ENCODE data around the gene ZDHHC11.
"Not testable (repeated sequence)": the region's sequence is repeated elsewhere in the genome, so short reads cannot be mapped to it uniquely, and the experiment has no call there.

ZDHHC11 gene

DNA sequence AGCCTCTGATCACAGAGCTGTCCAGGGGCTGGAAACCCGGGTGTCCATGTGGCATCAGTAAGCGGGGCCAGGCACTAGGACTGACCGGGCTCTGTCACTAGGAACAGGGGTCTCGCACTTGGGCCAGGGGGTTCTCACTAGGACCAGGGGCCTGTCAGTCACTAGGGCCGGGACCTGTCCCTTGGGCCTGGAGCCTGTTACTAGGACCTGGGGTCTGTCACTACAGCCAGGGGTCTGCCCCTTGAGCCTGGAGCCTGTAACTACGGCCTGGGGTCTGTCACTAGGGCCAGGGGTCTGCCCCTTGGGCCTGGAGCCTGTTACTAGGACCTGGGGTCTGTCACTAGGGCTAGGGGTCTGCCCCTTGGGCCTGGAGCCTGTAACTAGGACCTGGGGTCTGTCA is 76.5 kb downstream of the ZDHHC11 start:
- DNase-seq, result not testable (repeated sequence)

DNA sequence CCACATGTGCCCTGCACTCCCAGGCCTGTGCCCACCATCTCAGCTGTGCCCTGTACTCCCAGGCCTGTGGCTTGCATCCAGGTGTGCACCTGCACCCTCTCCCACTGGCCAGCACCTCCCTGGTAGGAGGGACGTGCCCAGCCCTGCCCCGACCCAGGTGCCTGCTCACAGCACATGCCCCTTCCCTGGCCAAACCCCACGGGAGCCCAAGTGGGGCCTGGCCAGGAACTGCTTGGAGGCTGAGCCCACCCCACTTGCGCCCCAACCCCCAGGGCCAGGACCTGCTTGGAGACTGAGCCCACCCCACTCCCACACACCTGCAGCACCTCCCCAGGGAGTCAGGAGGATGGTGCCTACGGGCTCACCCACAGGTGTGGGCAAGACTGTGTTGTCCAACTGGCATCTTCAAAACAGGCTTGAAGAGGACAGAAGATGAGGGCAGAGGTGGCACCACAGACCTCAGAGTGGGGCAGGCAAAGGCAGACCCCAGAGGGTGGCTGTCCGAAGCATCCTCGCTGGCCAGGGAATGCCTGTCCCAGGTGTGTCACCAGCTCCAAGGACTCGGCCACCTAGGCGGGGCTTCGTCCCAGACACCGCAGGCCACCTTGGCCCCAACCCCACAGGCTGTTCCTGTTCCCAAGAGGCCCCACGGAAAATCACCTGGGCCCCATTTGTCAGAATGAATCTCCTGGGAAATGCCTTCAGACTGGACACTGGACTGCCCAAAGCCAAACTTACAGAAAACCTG is 77.1 kb downstream of the ZDHHC11 start:
- no peak for DNase-seq

DNA sequence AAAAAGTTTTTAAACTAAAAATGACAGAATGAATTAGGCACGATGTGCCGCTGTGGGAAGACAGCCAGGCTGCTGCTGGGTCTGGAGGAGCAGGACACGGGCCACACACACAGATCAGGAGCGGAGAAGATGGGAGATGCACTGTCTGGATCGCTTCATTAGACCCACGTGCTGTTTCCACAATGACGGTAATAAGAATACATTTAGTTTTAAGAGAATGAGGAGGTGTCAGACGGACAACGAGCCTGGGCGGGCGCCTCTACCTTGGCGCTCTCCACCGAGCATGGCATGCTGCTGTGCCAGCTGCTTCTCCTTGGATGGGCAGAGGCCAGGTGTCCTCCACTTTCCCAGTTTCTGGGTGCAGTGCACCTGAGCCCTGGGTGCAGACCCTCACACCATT is 77.9 kb downstream of the ZDHHC11 start:
- not testable (repeated sequence) for DNase-seq

DNA sequence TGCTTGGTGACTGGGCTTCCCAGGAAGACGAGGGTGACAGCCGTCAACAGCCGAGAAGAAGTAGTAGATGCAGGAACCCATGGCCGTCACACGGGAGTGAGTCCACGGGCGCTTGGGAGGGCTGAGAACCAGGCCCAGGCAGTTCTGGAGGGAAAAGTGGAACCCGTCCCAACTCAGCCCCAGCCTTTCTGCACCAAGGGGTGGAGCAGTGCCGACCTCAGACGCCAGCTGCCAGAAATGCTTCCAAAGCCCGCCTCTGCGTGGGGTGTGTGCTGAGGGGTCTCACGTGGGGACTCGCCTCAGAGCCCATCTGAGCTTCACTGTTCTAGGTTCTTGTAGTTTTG is 78.3 kb downstream of the ZDHHC11 start:
- not testable (repeated sequence) for DNase-seq

DNA sequence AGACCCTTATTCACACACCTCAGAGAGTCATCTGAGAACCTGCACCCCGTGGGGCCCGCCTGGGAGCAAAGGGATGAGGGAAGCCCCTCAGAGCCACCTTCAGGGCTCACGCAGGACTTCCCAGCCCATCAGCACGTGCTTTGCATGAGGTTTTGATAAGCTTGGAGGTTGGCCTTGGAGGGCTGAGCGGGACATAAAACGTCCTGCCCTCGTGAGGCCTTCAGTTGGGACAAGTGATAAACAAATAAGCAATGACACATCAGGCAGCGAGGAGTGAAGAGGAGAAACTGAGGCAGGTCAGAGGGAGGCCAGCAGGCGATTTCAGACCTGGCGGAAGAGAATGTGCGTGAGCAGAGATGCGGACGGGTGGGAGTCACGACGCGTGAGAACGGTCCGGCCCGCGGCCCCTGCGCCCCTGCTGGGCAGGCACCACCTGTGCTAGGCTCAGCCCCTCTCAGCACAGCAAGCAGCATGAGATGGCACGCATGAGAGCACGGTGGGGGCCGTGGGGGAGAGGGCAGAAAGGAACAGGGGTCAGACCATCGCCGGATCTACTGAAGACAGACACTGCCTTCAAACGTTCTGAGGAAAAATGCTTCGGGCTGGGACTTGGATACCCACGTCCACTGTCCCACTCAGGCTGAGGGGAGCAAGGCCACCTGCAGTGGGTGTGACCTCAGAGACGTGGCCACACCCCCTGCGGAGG is 78.8 kb downstream of the ZDHHC11 start:
- not testable (repeated sequence) for DNase-seq

DNA sequence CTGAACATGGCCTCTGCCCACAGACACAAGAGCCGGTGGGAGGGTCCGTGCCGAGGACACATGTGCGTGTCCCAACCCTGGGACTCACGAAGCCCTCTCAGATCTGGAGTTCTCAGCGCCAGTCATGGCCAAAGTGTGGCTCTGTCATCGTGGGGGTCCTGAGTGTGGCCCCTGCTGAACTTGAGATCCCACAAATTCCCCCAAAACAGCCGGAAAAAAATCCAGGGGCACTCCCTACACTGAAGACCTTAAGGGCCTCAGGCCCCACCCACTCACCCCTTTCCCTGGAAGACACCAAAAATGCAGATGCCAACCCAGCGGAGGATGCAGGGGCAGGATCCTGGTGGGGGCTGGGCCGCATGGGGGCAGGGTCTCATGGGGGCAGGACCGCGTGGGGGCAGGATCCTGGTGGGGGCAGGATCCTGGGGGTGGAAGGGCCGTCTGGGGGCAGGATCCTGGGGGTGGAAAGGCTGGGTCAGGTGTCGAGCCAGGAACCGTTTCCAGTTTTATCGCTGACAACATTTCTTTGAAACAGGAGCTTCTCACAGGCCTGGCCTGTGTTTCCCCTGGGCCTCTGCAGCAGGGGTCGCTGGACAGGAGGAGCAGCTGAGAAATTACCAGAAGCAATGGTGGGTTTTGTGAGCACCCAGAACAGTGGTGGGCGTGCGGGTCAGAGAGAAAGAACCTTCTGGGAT is 79.6 kb downstream of the ZDHHC11 start:
- DNase-seq, result not testable (repeated sequence)

DNA sequence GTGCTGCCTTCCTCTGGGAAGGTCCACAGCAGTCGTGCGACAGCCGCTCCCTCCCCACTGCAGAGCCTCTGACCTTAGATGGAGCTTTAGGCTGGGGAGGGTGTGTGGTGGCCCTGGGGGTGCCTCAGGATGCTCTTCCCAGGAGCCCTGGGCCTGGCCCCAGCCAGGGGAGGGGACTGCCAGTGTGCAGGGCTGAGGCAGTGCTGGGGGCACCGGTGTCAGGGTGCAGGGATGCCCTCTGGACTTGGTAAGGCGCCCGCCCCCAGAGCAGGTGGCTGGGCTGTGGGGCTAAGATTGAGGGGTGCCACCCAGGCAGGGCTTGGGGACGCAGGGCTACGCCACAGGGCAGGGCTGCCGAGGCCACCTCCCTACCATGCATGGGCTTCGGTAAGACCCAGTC is 80.2 kb downstream of the ZDHHC11 start:
- DNase-seq, result not testable (repeated sequence)

DNA sequence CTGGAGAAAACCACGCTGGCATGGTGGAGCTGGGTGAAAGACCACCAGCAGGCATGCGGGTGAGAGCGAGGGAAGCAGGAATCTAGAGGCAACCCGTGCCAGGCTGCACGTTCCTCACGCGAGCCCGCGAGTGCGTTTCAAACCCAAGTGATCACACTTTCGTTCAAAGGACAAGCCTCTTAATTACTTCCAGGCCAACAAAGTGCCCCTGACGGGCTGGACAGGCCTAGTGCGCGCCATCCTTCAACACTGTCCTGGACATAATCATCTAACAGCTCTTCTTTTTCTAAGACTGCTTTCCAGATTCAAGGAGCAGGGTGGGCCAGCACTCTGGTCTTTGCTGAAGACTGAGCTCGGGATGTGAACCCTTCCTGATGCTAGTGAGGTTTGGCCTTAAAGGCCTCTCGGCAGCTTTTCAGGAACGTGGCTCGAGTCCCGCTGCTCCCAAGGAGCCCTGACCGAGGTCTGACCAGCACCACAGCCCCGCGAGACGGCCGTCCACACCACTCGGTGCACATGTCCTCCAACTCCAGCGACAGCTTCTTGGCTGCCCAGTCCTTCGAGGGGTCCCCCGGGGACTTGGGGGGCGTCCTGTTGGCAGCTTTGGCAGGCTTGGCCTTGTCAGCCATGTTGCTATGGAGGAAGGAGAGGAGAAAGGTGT is 81.2 kb downstream of the ZDHHC11 start:
- not testable (repeated sequence) for DNase-seq

DNA sequence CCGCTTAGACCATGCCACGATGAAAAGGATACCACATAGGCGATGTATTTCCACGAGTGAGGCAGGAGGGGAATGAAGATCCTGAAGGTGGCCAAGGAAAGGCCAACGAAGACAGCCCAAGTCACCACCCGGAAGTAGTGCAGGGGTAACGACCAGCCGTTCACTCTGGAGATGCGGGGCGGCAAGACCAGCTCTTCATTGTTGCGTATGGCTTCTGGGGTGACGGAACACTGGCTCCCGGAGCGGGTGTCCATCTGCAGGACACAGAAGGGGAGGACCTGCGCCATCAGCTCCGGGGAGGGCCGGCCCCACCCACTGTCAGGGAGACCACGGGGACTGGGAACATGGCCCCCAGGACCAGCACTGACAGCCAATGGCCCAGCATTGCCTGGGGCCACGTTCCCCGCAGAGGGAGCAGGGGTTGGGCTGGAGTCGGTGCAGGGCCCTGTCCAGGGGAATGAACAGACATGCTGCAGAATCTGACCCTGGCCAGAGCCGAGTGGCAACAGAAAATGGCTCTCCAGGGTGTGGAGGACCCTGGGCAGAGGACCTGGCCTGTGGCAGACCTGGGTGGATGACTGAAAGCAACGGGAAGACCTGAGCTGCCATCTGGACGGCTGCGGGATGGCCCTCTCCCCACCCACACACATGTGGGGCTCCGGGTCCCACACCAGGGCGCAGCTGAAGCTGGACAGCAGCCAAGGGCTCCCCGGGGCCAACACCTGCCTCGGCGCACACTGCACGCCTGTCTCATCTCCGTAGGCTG is 83.9 kb downstream of the ZDHHC11 start:
- DNase-seq, result no peak

DNA sequence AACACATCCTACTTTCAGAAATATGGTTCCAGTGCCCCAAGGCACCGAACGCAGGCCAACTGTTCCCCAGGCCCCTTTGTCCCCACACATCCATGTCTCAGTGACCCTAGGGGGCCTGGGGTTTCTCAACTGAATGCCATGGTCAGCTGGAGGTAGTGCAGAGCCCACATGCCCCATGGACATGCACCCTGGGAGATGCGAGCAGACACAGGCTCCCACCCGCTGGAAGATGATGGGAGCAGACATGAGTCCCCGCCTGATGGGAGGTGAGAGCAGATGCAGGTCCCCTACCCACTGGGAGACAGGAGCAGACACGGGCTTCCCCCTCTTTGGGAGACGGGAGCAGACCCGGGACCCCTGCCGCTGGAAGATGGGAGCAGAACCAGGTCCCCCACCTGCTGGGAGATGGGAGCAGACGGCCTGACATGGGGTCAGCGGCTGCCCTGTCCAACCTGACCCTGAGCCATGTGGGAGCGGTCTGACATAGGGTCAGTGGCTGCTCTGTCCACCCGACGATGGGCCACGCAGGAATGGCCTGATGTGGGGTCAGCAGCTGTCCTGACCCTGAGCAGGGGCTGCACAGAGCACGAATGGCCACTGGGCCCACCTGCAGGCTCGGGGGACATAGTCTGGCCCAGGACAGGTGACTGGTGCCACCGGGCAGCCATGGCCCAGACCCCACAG is 84.7 kb downstream of the ZDHHC11 start:
- no peak for DNase-seq

DNA sequence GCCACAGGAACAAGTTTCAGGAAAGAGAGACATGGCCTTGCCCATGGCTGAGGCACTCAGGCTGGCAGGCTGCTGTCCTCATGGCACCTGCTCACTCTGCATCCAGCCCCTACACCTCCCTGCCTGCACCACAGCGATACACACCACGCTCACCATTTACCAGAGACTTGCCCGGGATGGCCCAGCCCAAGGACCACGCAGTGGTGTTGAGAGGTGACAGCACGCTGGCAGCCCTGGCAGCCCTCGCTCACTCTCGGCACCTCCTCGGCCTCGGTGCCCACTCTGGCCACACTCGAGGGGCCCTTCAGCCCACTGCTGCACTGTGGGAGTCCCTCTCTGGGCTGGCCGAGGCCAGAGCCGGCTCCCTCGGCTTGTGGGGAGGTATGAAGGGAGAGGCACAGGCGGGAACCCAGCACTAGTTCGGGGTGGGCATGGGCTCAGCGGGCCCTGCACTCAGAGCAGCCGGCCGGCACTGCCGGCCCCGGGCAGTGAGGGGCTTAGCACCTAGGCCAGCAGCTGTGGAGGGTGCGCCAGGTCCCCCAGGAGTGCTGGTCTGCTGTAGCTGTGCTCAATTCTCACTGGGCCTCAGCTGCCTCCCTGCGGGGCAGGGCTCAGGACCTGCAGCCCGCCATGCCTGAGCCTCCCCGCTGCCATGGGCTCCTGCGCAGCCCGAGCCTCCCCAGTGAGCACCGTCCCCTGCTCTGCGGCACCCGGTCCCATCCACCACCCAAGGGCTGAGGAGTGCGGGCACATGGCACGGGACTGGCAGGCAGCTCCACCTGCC is 86.6 kb downstream of the ZDHHC11 start:
- DNase-seq, result no peak

DNA sequence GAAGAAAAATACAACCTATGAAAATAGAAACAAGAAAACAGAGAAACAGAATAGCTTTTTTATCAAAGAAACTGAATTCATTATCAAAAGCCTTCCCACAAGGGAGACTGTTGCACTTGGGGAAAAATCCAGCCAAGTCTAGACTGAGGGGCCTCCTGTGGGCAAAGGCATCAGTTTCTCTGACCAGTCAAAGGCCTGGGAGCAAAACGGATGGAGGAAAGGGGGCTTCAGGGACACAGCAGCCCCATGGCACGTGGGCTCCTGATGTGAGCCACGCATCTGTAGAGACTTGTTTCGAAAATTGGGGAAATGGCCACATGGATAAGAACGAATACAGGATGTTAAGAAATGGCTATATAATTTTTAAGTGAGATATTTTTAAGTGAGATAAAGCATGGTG is 87.4 kb downstream of the ZDHHC11 start:
- no peak for DNase-seq

DNA sequence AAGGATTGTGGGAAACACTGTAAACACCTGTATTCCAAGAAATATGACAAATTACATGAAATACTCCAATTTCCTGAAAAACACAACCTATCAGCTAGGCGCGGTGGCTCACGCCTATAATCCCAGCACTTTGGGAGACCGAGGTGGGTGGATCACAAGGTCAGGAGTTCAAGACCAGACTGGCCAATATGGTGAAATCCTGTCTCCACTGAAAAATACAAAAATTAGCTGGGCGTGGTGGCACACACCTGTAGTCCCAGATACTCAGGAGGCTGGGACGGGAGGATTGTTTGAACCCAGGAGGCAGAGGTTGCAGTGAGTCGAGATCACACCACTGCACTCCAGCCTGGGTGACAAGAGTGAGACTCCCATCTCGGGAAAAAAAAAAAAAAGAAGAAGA is 87.8 kb downstream of the ZDHHC11 start:
- DNase-seq, result not testable (repeated sequence)

DNA sequence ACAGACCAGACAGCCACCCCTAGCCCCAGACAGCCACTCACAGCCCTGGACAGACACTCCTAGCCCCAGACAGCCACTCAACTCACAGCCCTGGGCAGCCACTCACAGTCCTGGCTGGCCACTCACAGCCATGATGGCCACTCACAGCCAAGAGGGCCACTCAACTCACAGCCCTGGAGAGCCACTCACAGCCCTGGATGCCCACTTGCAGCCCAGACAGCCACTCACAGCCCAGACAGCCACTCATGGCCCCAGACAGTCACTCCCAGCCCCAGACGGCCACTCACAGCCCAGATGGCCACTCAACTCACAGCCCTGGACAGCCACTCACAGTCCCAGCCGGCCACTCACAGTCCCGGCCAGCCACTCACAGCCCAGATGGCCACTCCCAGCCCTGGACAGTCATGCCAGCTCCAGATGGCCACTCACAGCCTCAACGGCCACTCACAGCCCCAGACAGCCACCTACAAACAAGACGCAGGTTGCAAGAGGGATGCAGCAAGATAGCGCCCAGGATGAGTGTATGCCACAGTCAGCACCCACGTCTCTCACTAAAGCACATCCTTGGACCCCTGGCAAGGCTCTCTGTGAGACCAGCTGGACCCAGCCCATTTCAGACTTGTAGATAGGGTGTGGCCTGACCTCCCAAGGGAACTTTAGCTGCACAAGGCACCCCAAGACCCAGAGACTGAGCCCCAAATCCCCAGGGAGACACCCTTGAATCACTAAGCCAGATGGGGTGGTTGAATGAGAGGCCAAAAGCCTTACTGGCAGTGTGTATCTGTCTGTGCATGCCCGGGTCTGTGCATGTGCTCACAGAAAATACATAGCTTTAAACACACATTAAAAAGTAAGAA is 88.7 kb downstream of the ZDHHC11 start:
- peak; percentile 77 for DNase-seq

DNA sequence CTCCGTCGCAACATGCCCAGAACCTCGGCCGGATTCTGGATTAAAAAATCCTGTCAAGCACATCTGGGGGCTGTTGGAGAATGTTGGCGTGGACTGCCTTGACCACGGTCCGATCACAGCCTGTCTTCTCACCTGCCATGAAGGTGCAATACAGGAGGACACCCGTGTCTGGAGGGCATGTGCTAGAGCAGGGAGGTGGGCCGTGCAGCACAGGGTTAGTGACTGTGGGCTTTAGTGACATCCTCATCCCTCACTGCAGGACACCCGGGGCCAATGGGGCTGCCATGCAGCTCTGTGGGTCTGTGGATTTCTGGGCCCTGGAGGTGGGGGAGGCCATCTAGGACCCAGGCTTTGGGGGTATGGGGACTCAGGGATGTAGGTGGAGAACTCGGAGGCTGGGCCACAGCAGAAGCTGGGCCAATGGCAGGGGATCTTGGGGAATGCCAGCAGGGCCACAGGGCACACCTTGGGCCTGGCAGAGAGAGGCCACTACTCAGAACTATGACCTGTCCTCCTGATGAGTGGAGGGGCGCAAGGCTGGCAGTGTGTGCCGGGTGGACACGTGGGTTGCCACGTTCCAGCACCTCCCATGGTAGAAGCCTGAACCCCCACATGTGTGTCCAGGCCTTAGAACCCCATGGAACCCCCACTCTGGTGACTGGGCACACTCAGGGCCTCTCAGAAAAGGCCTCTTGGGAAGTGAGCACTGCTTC is 89.6 kb downstream of the ZDHHC11 start:
- DNase-seq, result no peak

DNA sequence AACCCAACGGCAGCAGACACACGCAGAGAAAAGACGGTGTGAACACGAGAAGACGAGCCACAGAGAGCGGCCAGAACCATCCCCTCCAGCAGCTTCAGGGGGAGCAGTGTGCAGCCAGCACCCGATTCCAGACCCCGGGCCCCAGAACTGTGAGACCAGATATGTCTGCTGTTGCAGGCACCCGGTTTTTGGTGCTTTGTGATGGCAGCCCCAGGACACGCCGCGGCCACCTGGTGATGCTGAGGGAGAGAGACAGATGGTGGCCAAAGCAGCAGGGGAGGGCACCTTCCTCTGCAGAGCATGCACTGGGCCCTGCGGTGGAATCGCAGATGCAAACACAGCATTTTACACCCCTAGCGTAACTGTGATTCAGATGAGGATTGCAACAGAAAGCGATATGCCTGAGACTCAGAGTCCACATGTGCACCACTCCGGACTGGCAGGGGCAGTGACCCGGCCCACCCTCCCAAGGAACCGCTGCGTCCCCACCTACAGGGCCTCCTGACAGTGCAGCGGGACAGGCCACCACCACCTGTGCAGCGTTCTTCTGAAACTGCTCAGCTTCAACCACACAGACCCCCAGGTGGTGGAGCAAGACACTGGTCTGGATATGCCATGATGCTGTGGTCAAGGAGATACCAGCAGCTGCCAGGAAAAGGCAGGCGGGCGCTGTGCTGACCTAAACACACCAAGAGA is 90.3 kb downstream of the ZDHHC11 start:
- no peak for DNase-seq

DNA sequence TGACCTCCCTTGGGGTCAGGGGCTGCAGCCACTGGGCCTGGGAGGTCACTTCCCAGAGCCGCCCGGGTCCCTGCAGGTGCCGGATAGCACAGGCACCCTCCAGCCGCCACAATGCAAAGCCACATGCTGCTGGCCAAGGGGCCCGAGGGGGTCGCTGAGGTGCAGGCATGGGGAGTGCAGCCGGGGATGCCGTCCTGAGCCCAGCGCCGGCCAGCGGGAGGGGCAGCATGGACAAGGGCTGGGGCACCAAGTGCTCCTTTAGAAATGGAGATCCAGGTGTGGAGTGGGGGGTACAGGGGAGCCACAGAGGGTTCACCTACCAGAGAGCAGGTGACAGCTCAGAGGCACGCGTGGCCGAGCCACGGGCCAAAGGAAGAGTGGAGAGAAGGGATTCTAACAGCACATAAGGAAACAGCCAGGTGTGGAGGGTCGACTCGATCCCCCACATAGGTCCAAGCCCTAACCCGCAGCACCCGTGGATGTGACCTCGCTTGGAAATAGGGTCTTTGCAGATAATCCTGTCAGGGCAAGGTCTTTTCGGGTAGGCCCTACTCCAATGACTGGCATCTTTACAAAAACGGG is 90.9 kb downstream of the ZDHHC11 start:
- DNase-seq, result no peak

DNA sequence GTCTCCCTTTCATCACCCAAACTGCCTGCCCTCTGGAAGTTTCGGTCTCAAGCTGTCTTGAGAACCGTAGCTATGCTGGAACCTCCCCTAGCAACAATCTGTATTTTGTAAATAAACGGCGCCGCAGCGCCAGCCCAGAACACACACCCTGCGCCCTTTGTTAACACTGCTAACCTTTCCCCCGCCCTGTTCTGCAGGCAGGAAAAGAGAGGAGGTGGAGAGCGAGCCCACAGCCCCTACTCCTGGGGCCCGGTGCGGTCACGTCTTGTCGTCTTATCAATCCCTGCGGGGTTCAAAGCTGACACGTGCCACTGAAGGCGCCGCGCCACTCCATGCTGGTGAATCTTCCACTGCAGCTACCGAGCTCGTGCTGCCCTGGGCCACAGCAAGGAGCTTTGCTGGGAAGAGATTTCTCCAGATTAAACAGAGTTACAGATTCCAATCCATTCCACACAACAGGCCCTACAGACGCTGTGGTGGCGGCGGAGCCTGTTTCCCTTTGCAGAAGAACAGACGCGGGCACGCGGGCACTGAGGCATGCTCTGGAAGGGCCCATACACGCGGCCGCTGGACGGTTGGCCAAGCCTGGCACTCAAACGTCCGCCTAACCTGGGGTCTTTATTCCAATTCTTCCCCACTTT is 91.6 kb downstream of the ZDHHC11 start:
- DNase-seq, result no peak
